ENCODE data around the gene PTEN.
A peak's percentile ranks its signal among the peaks of the same experiment; 100 is the strongest.
"Not testable (repeated sequence)": the region's sequence is repeated elsewhere in the genome, so short reads cannot be mapped to it uniquely, and the experiment has no call there.

Gene PTEN

DNA sequence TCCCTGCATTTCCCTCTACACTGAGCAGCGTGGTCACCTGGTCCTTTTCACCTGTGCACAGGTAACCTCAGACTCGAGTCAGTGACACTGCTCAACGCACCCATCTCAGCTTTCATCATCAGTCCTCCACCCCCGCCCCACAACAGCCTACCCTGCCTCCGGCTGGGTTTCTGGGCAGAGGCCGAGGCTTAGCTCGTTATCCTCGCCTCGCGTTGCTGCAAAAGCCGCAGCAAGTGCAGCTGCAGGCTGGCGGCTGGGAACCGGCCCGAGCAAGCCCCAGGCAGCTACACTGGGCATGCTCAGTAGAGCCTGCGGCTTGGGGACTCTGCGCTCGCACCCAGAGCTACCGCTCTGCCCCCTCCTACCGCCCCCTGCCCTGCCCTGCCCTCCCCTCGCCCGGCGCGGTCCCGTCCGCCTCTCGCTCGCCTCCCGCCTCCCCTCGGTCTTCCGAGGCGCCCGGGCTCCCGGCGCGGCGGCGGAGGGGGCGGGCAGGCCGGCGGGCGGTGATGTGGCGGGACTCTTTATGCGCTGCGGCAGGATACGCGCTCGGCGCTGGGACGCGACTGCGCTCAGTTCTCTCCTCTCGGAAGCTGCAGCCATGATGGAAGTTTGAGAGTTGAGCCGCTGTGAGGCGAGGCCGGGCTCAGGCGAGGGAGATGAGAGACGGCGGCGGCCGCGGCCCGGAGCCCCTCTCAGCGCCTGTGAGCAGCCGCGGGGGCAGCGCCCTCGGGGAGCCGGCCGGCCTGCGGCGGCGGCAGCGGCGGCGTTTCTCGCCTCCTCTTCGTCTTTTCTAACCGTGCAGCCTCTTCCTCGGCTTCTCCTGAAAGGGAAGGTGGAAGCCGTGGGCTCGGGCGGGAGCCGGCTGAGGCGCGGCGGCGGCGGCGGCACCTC is at the start of gene PTEN, which contains the start of gene KLLN:
TSS of gene PTEN (plus strand) at position 573 of the 891 bp plus-strand sequence. CDS start 845 bp downstream, outside the sequence.
TSS of gene KLLN (minus strand) at position 481 of the 891 bp plus-strand sequence. CDS start 1,046 bp downstream, outside the sequence.
- peak; percentile 63 for DNase-seq (ENCODE audit: low read depth, low spot score)

DNA sequence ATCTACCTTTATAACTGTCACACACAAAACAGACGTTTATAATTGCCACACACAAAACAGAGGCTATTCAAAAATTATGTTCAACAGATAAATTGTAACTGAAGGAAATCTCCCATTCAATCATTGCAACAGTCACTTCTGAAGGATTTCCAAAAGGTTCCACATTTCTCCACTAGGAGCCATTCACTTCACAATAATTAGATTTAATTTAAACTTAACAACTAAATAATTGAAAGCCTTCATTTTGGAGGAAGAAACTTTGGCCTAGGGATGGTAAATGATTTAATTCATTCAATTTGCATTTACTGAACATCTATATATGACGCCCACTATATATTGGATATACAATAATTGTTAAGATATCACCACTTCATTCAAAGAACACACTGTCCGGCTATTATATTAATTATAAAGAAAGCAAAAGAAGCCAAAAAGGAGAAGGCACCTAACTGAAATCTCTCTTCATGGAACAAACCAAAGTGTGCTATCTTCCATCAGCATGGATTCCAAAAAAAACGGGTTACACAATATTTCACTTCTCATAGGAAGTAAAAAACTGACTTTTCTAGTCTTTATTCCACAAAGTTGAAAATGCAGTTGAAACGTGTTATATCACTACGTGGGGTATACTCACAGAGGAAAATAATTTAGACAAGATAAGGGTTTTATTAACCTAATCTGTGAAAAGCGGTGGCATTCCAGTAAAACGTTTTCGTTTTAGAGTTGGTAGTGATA is 47.1 kb upstream of the PTEN start:
- DNase-seq (ENCODE audit: low read depth, low spot score): no peak

DNA sequence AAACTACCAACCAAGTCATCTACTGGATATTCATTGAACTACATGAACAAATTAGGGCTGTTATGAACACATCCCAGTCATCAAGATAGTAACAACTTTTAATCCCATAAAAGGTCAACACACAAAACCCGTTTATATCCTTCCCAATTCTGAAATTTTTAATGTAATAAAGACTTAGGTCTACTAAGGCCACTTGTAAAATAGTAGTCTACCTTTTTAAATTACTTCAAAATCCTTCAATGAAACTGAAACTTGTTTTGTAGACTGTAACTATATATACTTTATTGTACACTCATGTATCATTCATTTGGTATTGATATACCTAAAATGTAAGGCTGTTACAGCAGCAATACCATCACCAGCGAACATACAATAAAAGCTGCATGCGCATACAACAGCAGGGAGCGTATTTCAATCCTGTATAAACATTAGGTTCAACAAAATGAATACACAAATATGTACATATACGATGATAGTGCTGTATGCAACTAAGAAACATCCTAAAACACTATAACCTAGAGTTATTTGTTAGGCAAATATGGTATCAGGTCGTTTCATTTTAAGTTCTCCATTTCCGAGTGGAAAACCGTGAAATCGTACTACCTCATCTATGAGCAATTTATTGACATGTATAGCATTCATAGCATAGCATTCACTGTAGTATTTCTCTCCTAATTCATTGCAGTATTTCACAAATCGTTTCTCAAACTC is 46.4 kb upstream of the PTEN start:
- DNase-seq (ENCODE audit: low read depth, low spot score): no peak

DNA sequence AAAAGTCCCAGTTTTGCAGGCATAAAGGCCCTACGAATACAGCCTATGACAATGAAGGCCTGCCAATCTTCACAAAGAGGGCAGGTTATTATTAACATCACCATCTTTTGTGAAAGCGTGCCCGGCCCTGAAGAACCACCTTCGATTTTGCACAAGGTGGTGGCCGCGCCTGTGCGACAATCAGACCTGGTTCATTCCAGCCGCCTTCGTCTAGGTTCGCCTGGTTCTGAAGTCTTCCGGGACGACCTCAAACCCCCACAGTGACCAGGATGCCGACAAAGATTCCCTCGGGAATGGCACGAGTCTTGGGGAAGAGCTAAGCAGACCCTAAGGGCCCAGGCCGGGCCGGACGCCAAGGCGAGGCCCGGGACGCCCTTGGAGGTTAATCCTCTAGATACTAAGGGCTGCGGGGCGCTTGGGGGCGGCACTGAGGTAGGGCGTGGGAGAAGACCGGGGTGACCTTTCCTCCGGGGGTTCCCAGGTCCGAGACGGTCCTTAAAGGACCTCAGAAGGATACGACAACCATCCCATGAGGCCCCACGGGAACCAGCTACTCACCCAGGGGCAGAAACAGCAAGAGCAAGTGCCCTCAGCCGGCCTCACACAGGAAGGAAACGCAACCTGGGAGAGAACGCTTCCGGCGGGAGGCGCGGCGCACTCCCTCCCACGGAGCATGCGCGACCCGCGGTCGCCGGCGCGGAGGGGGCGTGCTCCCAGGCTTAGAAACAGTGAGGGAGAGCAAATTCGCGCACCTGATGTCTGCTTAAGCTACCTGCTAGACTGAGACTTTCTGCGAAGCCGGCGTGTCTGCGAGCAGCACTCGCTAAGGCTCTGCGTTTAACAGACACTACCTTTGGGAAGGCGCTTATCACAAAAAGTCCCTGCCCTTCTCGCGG is 45.6 kb upstream of the PTEN start, which contains the start of gene ATAD1:
TSS of gene ATAD1 (minus strand) at position 618 of the 896 bp plus-strand sequence. CDS start 3,627 bp downstream, outside the sequence.
- DNase-seq (ENCODE audit: low read depth, low spot score): peak; percentile 50

DNA sequence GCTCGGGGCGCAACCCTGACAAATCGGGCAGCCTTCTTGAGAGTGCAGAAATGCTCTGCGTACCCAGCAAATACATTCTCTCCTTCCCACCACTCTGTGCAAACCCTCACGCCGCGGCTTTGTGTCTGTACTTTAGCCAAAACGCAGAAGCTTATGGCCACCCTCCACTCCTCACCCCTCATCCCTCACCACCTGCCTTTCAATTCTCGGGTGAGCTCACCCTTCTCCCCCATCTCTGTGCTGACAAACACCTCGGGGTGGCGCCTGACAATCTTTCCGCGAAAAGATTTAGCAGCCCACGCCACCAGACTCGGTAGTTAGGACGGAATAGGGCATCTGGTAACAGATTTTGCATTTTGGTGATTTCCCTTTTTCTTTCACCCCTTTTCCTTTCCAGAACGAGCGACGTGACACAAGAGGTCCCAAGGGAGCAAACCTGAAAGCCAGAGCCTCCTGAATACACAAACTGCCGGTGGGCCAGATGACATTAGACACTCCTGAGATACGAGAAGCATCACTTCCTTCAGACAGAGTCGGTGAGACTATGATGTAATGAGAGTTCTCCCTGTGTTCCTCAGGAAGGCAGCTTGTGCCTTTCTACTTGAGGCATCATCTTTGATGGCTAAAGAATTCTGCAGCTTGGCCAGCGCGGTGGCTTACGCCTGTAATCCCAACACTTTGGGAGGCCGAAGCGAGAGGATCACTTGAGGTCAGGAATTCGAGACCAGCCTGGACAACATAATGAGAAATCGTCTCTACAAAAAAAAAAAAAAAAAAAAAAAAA is 44.7 kb upstream of the PTEN start:
- DNase-seq (ENCODE audit: low read depth, low spot score): no peak

DNA sequence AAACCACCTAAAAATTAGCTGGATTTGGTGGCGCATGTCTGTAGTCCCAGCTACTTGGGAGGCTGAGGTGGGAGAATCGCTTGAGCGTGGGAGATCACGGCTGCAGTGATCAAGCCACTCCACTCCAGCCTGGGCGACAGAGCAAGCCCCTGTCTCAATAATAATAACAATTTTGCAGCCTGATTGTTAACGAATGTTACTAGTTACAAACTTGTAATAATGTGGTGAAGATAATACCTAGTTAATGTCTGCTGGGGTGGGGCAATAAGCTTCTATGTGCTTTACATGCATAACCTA is 44.2 kb upstream of the PTEN start:
- DNase-seq (ENCODE audit: low read depth, low spot score): no peak

DNA sequence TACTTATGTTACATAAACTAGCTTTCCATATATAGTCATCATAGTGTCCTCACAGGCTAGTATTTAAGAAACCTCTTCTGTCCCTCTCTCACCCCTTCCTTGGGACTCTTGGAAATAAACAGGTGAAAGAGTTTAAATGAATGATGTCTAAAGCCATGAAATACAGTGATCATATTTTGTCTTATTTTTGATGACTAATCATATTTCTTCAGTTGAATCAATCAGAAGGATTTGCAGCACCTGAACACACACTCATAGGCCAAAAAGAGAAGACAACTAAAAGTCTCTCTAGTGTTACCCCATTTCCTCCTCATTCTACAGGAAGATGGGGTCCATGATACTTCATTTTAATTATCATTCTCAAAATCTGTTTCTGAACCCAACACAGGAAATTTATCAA is 36.8 kb upstream of the PTEN start:
- no peak for DNase-seq (ENCODE audit: low read depth, low spot score)

DNA sequence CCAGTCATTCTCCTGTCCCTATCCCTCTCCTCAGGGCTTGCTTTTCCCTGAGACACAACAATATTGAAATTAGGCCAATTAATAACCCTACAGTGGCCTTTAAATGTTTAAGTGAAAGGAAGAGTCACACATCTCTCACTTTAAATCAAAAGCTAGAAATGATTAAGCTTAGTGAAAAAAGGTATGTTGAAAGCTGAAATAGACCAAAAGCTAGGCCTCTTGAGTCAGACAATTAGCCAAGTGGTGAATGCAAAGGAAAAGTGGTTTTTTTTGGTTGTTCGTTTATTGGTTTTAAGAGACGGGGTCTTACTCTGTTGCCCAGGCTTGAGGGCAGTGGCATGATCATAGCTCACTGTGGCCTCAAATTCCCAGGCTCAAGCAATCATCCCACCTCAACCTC is 35.7 kb upstream of the PTEN start:
- no peak for DNase-seq (ENCODE audit: low read depth, low spot score)

DNA sequence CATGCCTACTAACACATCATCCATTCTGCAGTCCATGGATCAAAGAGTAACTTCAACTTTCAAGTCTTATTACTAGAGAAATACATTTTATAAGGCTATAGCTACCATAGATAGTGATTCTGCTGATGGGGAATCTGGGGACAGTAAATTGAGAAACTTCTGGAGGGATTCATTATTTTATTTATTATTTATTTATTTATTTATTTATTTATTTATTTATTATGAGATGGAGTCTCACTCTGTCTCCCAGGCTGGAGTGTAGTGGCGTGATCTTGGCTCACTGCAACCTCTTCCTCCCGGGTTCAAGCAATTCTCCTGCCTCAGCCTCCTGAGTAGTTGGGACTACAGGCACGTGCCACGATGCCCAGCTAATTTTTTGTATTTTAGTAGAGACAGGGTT is 34.4 kb upstream of the PTEN start:
- not testable (repeated sequence) for DNase-seq (ENCODE audit: low read depth, low spot score)

DNA sequence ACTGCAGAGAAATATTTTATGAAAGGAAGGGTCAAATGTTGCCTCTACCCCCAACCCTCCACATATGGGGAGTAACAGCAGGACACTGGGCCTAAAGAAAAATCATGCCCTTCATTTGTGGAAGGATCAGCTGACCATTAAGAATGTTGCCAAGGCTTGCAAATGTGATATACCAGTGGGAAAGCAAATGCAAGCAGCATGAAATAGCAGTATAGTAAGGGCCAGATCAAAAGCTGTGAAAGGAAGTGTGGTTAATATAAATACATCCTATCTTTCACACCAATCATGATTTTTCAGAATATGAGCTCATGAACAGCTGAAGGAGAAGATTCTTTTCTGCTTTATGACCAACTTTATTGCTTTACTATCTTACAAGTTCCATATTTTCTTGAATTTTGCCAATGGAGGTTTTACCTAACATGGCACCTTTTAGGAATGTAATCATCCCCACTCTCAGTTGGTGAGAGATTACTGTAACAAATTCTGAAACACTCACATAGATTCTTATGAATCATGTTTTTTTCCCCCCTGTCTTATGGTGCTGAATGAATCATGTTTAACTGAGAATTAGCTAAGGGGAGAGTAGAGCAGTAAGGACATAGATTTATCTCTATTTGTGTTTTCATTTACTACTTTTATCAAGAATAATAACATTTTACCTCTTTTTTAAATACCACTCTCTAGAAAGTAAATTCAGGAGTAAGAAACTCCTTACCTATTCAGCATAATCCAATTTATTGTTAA is 33.3 kb upstream of the PTEN start:
- no peak for DNase-seq (ENCODE audit: low read depth, low spot score)

DNA sequence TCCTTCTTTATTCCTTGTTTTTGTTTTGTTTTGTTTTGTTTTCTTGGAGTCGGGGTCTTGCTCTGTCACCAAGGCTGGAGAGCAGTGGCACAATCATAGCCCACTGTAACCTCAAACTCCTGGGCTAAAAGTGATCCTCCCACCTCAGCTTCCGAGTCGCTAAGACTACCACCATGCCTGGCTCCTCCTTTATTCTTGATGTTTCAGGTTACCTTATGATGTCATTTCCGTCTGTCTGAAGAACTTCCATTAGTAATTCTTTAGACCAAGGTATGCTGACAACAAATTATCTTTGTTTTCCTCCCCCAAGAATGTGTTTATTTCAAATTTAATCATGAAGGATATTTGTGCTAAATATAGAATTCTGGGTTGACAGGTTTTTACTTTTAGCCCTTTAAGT is 27.3 kb upstream of the PTEN start:
- DNase-seq (ENCODE audit: low read depth, low spot score): no peak

DNA sequence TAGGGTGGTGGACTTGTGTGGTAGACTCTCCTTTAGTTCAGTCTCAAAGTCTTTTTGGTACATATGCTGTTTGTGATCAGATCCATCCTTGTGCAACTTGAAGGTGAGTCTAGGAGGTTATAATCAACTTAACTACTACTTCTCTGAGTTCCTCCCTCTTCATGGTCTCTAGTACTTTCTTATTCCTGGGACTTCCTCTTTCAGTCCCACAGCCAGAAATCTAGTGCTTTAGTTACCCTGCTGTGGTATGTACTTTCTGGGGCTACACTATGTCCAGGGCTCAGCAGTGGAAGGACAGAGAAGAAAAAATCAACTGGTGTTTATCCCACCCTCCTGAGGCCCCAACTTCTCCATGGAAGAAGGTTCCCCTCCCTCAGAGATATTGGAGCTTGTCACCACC is 26.0 kb upstream of the PTEN start:
- no peak for DNase-seq (ENCODE audit: low read depth, low spot score)

DNA sequence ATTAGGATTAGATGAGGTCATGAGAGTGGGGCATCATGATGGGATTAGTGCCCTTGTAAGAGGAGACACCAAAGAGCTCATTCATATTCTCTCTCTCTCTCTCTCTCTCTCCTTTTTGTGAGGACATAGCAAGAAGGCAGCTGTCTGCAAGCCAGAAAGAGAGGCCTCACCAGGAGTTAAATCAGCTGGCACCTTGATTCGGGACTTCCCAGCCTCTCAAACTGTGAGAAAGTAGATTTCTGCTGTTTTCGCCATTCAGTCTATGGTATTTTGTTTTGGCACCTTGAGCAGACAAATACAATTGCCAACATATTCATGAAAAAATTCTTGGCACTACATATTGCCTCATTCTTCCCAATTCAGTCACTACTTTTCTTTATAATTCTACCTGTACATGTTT is 24.8 kb upstream of the PTEN start:
- DNase-seq (ENCODE audit: low read depth, low spot score): no peak

DNA sequence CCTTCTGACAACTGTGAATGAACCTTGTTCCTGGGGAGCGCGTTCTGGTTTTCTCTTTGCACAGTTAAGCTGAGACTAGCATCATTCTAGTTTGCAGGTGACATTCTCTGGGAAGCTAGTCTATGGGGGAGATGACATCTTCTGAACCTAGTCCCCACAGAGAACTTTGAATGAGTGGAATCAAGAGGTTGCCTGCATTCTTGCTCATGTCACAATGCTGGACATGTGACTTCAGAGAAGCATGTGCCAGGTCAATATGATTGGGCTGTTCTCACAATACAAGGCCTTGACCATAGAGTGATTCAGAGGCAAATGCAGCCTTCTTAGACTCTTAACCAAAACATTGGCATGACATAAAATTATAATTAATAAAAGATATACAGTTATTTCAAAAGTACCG is 22.2 kb upstream of the PTEN start:
- DNase-seq (ENCODE audit: low read depth, low spot score): no peak

DNA sequence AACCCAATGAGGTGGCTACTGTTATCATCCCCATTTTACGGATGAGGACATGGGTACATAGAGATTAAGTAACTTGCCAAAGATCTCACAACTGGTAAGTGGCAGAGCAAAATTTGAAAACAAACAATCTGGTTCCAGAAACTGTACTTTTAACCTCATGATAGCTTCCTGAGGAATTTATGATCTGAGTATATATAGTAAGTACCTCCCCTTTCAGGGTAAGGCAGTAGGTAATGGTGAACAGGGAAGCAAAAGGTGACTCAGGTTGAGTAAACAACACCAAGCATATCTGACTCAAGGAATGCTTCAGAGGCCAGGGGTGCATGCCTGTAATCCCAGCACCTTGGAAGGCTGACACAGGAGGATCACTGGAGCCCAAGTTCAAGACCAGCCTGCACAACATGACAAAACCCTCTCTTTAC is 21.2 kb upstream of the PTEN start:
- no peak for DNase-seq (ENCODE audit: low read depth, low spot score)

DNA sequence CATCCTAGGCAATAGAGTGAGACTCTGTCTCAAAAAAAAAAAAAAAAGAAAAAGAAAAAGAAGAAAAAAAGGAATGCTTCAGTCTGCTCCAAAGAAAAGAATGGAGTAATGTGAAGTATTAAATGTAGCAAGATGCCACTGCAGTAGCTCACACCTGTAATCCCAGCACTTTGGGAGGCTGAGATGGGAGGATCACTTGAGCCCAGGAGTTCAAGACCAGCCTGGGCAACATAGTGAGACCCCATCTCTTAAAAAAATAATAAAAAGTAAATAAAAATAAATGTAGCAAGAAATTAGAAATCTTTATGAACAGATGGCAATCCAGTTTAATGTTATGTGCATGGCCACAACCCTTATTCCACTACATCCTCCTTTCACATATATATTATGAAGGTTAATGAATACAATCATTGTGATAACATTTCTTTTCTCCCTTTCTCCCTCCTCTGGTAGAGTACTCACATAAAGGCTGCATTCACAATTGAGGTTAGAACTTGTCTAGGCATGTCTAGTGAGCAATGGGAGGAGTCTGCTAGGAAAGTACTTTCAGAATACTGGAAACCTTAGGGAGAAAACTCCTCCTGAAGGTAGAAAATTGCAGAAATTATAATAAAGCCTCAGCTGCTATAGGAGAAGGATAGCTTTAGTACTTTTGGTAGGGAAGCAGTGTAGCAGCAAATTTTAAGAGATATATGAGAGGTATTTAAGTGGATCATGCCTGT is 20.5 kb upstream of the PTEN start:
- no peak for DNase-seq (ENCODE audit: low read depth, low spot score)

DNA sequence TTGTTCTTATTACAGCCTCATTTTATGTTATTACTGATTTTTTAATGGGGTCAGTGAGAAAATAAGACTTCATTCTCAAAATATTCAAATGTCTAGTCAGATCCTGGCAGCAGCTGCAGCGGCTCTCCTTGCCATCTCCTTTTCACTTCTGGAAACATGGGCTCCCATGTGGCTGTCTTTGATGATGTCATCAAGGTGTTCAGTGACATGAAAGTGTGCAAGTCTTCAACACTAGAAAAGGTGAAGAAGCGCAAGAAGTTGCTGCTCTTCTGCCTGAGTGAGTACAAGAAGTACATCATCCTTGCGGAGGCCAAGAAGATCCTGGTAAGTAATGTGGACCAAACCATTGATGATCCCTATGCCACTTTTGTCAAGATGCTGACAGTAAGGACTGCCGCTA is 19.7 kb upstream of the PTEN start:
- DNase-seq (ENCODE audit: low read depth, low spot score): no peak

DNA sequence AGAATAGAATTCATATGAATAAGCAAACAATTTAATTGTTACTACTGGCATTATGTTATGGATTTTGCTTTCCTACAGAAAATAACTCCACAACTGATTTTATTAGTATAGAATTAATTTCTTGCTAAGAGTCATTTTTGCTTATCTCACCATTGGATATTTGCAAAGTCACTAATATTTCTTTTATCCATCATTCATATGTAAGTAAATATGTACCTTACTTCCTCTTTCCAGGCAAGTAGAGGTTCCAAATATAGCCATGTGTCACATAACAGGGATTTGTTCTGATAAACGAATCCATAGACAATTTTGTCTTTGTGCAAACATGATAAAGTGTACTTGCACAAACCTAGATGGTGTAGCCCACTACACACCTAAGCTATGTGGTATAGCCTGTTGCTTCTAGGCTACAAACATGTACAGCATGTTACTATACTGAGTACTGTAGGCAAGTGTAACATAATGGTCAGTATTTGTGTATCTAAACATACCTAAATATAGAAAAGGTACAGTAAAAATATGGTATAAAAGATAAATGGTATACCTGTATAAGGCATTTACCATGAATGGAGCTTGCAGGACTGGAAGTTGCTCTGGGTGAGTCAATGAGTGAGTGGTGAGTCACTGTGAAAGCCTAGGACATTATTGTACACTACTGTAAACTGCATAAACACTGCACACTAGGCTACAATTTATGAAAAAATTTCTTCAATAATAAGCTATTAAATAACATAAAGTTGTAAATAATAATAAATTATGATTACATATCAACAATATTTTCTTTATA is 18.4 kb upstream of the PTEN start:
- DNase-seq (ENCODE audit: low read depth, low spot score): no peak

All from brain pericyte (primary cell).